ENCODE results near the gene ZPBP2.

ZPBP2 gene

DNA sequence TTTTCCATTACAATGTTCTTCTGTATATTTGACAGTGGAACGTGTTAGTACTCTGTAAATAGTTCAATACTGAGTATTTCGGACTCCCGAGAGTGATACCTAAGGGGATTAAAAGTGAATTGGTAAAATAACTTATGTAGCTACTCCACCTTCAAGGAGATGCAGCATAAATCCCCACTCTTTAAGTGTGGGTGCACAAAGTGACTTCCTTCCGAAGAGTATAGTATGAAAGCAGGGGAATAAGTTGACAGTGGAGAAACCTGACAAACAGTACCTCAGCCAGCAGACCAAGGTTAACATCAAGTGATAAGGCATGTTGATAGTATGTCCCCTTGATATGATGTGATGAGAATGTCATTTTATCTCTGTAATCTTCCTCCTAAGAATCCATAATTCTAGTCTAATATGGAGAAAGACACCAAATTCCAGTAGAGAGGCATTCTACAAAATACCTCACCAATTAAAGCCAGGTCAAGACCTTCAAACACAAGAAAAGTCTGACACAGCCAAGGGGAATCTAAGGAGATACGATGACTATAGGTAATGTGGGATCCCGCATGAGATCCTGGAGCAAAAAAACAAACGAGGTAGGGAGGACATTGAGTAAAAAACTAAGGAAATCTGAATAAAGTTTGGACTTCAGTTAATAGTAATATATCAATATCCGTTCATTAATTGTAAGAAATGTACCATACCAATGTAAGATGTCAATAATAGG is 1.8 kb upstream of the ZPBP2 start:
- ATAC-seq, result no peak
- no peak for TF ChIP-seq BACH2 (CRISPR knock-in tag; IDR thresholded peaks at IDR 0.05; ENCODE audit: borderline replicate concordance)
- no peak for TF ChIP-seq CSDC2 (CRISPR knock-in tag; IDR thresholded peaks at IDR 0.05)
- TF ChIP-seq, protein P1, sequence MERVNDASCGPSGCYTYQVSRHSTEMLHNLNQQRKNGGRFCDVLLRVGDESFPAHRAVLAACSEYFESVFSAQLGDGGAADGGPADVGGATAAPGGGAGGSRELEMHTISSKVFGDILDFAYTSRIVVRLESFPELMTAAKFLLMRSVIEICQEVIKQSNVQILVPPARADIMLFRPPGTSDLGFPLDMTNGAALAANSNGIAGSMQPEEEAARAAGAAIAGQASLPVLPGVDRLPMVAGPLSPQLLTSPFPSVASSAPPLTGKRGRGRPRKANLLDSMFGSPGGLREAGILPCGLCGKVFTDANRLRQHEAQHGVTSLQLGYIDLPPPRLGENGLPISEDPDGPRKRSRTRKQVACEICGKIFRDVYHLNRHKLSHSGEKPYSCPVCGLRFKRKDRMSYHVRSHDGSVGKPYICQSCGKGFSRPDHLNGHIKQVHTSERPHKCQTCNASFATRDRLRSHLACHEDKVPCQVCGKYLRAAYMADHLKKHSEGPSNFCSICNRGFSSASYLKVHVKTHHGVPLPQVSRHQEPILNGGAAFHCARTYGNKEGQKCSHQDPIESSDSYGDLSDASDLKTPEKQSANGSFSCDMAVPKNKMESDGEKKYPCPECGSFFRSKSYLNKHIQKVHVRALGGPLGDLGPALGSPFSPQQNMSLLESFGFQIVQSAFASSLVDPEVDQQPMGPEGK (CRISPR knock-in tag; IDR thresholded peaks at IDR 0.05; ENCODE audit: borderline replicate concordance), result no peak
- TF ChIP-seq PPARA (CRISPR knock-in tag; IDR thresholded peaks at IDR 0.05; ENCODE audit: borderline replicate concordance), result no peak
- no peak for TF ChIP-seq GLIS3 (CRISPR knock-in tag; IDR thresholded peaks at IDR 0.05)
- no peak for TF ChIP-seq ESRRG (CRISPR knock-in tag; IDR thresholded peaks at IDR 0.05)
- TF ChIP-seq OSR1 (CRISPR knock-in tag; IDR thresholded peaks at IDR 0.05), result no peak

DNA sequence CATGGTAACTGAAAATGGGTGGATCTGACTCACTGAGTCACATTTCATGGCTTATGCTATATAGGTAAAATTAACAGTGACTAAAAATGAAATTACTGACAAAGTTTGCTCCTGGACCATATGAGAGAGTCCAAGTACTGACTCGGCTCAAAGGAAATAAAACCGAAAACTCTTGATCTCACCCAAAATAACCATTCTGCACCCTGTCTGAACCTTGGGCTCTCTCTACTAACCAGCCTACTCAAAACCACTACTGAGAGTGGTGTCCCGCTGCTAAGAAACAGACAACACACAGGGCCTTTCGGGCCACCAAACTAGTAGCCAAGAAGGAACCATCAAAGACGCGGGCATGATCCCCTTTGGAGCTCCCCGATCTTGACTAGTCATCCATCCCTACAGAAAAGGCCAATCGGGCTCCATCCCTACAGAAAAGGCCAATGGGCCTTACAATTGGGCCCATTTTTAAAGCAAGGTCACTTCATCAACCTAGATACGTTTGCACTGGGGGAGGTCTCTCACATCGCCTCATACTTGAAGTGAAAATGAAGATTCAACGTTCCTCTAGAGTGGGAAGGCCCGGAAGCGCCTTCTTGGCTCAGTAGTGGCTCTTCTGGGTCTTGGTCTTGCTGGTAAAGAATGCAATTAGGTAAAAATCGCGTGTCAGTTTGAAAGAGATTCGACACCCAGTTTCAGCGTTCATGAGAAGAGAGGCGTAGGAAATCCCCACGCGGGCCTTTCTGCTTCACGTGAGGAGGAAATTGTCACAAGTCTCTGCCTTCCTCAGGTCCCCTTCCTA is 720 bp upstream of the ZPBP2 start:
- ATAC-seq, result no peak
- TF ChIP-seq PPARA (CRISPR knock-in tag; IDR thresholded peaks at IDR 0.05; ENCODE audit: borderline replicate concordance) (no peak), SNAI2 (CRISPR knock-in tag; IDR thresholded peaks at IDR 0.05) (no peak), ZNF8 (CRISPR knock-in tag; IDR thresholded peaks at IDR 0.05) (no peak), ZFP30 (CRISPR knock-in tag; IDR thresholded peaks at IDR 0.05) (no peak), ISL1 (CRISPR knock-in tag; IDR thresholded peaks at IDR 0.05) (no peak), ZNF565 (CRISPR knock-in tag; conservative IDR thresholded peaks at IDR 0.05; ENCODE audit: low read depth) (no peak), ZNF70 (CRISPR knock-in tag; IDR thresholded peaks at IDR 0.05) (no peak), ESRRG (CRISPR knock-in tag; IDR thresholded peaks at IDR 0.05) (no peak), RARB (CRISPR knock-in tag; IDR thresholded peaks at IDR 0.05) (no peak), OSR1 (CRISPR knock-in tag; IDR thresholded peaks at IDR 0.05) (no peak), ZC3H10 (CRISPR knock-in tag; IDR thresholded peaks at IDR 0.05) (no peak), ARNTL (CRISPR knock-in tag; IDR thresholded peaks at IDR 0.05; ENCODE audit: borderline replicate concordance, low read depth) (no peak), GLIS3 (CRISPR knock-in tag; IDR thresholded peaks at IDR 0.05) (no peak), BACH2 (CRISPR knock-in tag; IDR thresholded peaks at IDR 0.05; ENCODE audit: borderline replicate concordance) (no peak), ZFP3 (CRISPR knock-in tag; IDR thresholded peaks at IDR 0.05) (no peak), CSDC2 (CRISPR knock-in tag; IDR thresholded peaks at IDR 0.05) (no peak)
- TF ChIP-seq, protein P2, sequence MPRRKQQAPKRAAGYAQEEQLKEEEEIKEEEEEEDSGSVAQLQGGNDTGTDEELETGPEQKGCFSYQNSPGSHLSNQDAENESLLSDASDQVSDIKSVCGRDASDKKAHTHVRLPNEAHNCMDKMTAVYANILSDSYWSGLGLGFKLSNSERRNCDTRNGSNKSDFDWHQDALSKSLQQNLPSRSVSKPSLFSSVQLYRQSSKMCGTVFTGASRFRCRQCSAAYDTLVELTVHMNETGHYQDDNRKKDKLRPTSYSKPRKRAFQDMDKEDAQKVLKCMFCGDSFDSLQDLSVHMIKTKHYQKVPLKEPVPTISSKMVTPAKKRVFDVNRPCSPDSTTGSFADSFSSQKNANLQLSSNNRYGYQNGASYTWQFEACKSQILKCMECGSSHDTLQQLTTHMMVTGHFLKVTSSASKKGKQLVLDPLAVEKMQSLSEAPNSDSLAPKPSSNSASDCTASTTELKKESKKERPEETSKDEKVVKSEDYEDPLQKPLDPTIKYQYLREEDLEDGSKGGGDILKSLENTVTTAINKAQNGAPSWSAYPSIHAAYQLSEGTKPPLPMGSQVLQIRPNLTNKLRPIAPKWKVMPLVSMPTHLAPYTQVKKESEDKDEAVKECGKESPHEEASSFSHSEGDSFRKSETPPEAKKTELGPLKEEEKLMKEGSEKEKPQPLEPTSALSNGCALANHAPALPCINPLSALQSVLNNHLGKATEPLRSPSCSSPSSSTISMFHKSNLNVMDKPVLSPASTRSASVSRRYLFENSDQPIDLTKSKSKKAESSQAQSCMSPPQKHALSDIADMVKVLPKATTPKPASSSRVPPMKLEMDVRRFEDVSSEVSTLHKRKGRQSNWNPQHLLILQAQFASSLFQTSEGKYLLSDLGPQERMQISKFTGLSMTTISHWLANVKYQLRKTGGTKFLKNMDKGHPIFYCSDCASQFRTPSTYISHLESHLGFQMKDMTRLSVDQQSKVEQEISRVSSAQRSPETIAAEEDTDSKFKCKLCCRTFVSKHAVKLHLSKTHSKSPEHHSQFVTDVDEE (CRISPR knock-in tag; IDR thresholded peaks at IDR 0.05), result no peak
- TF ChIP-seq, protein P3, sequence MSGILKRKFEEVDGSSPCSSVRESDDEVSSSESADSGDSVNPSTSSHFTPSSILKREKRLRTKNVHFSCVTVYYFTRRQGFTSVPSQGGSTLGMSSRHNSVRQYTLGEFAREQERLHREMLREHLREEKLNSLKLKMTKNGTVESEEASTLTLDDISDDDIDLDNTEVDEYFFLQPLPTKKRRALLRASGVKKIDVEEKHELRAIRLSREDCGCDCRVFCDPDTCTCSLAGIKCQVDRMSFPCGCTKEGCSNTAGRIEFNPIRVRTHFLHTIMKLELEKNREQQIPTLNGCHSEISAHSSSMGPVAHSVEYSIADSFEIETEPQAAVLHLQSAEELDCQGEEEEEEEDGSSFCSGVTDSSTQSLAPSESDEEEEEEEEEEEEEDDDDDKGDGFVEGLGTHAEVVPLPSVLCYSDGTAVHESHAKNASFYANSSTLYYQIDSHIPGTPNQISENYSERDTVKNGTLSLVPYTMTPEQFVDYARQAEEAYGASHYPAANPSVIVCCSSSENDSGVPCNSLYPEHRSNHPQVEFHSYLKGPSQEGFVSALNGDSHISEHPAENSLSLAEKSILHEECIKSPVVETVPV (CRISPR knock-in tag; IDR thresholded peaks at IDR 0.05), result no peak
- TF ChIP-seq, protein P1 (CRISPR knock-in tag; IDR thresholded peaks at IDR 0.05; ENCODE audit: borderline replicate concordance), result no peak

DNA sequence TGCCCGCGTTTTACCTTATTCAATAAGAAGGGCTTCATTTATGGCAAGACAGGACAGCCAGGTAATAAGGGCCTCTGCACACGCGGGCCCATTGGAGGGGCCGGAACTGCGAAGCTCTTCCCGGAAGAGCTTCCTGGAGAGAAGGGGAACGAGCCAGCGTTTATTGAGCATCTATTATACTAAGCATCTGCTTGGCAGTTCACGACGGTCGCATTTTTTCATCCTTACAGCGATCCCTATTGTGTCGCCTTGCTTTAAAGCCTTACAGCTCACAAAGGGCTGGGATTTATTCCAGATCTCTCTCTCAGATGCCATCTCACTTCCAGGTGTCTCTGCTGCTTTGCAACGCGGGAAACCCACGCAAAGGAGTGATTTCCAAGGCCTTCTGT is 546 bp downstream of the ZPBP2 start:
- ATAC-seq, result no peak
- TF ChIP-seq, protein P2 (CRISPR knock-in tag; IDR thresholded peaks at IDR 0.05), result no peak
- TF ChIP-seq ESRRG (CRISPR knock-in tag; IDR thresholded peaks at IDR 0.05), result no peak
- TF ChIP-seq OSR1 (CRISPR knock-in tag; IDR thresholded peaks at IDR 0.05), result no peak
- no peak for TF ChIP-seq TOX (CRISPR knock-in tag; IDR thresholded peaks at IDR 0.05; ENCODE audit: borderline replicate concordance)
- no peak for TF ChIP-seq BACH2 (CRISPR knock-in tag; IDR thresholded peaks at IDR 0.05; ENCODE audit: borderline replicate concordance)
- TF ChIP-seq, protein P3 (CRISPR knock-in tag; IDR thresholded peaks at IDR 0.05), result no peak

Measured in SK-N-SH treated with all-trans-retinoic acid at 6 μM for 48 hours (cell line).